Embryonic facial prominence (tissue), 1 donor: ENCODE data around the gene FGFR3.
"Not testable (repeated sequence)": the region's sequence is repeated elsewhere in the genome, so short reads cannot be mapped to it uniquely, and the experiment has no call there.

Source experiments
- DNase-seq: peaks from one replicate; pipeline ENCODE4 v3.0.0-alpha.2; 2016; ENCODE audit errors: extremely low spot score

Gene FGFR3

GRCh38 chr4:1819284-1819683 is 26.2 kb downstream of the FGFR3 start:
- DNase-seq: no peak

- DNase-seq: no peak
Observed at GRCh38 chr4:1819816-1820215, 26.7 kb downstream of the FGFR3 start.

- DNase-seq: no peak
Observed at GRCh38 chr4:1821679-1822567, 28.8 kb downstream of the FGFR3 start.

GRCh38 chr4:1822568-1823544 is 29.8 kb downstream of the FGFR3 start:
- DNase-seq: no peak

- DNase-seq: no peak
Observed at GRCh38 chr4:1823545-1823932, 30.4 kb downstream of the FGFR3 start.

GRCh38 chr4:1824746-1825145 is 31.7 kb downstream of the FGFR3 start:
- DNase-seq: no peak

GRCh38 chr4:1825326-1825725 is 32.2 kb downstream of the FGFR3 start:
- DNase-seq: no peak

GRCh38 chr4:1826531-1827350 is 33.6 kb downstream of the FGFR3 start:
- no peak for DNase-seq

GRCh38 chr4:1830234-1830633 is 37.1 kb downstream of the FGFR3 start:
- DNase-seq: no peak

GRCh38 chr4:1830642-1831228 is 37.6 kb downstream of the FGFR3 start:
- no peak for DNase-seq

- no peak for DNase-seq
Observed at GRCh38 chr4:1831331-1831730, 38.2 kb downstream of the FGFR3 start.

- DNase-seq: no peak
Observed at GRCh38 chr4:1832690-1833089, 39.6 kb downstream of the FGFR3 start.

GRCh38 chr4:1833307-1834046 is 40.4 kb downstream of the FGFR3 start:
- DNase-seq: no peak

GRCh38 chr4:1834047-1834775 is 41.1 kb downstream of the FGFR3 start:
- no peak for DNase-seq

- DNase-seq: not testable (repeated sequence)
Observed at GRCh38 chr4:1835836-1836235, 42.7 kb downstream of the FGFR3 start.

- no peak for DNase-seq
Observed at GRCh38 chr4:1836650-1837049, 43.6 kb downstream of the FGFR3 start.

GRCh38 chr4:1837069-1837468 is 44.0 kb downstream of the FGFR3 start:
- DNase-seq: no peak

- no peak for DNase-seq
Observed at GRCh38 chr4:1839282-1839681, 46.2 kb downstream of the FGFR3 start.

GRCh38 chr4:1841201-1841886 is 48.3 kb downstream of the FGFR3 start:
- no peak for DNase-seq
